ENCODE results near the gene ACACA. TPM values are rescaled to one million over a fixed set of nuclear protein-coding genes. Genes with fewer than 3 reads are reported as not detected.
A peak's percentile ranks its signal among the peaks of the same experiment; 100 is the strongest.
"Not testable (repeated sequence)": the region's sequence is repeated elsewhere in the genome, so short reads cannot be mapped to it uniquely, and the experiment has no call there.

ACACA gene
- 31.6 and 55.4 TPM in 2 replicates for total RNA-seq (2014; rRNA removed; shearing (Covaris generic))

- peak; percentile 98 for DNase-seq
- Histone ChIP-seq H3K4me3 (ENCODE audit: insufficient read depth, low read depth, low read length) (peak within 1 kb of the TSS; percentile 83), H3K36me3 (replicated peaks; ENCODE audit: control insufficient read depth, insufficient read depth, low read length) (peaks cover 3% of the 10 kb centered on the region), H3K27me3 (ENCODE audit: control insufficient read depth, insufficient read depth, low read length) (no peaks in the 10 kb centered on the region)
These were observed at the start of gene ACACA, which contains the start of gene TADA2A for GRCh38 chr17:37406635-37407461. ACACA (minus strand) TSS chr17:37406836; CDS start chr17:37406299, 537 bp downstream. TADA2A (plus strand) TSS chr17:37406886; CDS start chr17:37411366, 4,480 bp downstream.

GRCh38 chr17:37450112-37450511 is 43.5 kb upstream of the ACACA start:
- DNase-seq = no peak
- Histone ChIP-seq H3K27me3 (ENCODE audit: control insufficient read depth, insufficient read depth, low read length) (no peaks in the 10 kb centered on the region), H3K36me3 (replicated peaks; ENCODE audit: control insufficient read depth, insufficient read depth, low read length) (peaks cover 3% of the 10 kb centered on the region), H3K4me3 (ENCODE audit: insufficient read depth, low read depth, low read length) (no peak overlapping the region)

GRCh38 chr17:37447641-37448040 is 41.0 kb upstream of the ACACA start:
- no peaks in the 10 kb centered on the region for H3K27me3 ChIP-seq (ENCODE audit: control insufficient read depth, insufficient read depth, low read length)
- no peak for DNase-seq
- H3K4me3 ChIP-seq (ENCODE audit: insufficient read depth, low read depth, low read length) = no peak overlapping the region
- peaks cover 3% of the 10 kb centered on the region for H3K36me3 ChIP-seq (replicated peaks; ENCODE audit: control insufficient read depth, insufficient read depth, low read length)

GRCh38 chr17:37446027-37446426 is 39.4 kb upstream of the ACACA start:
- no peak overlapping the region for H3K4me3 ChIP-seq (ENCODE audit: insufficient read depth, low read depth, low read length)
- peaks cover 3% of the 10 kb centered on the region for H3K36me3 ChIP-seq (replicated peaks; ENCODE audit: control insufficient read depth, insufficient read depth, low read length)
- H3K27me3 ChIP-seq (ENCODE audit: control insufficient read depth, insufficient read depth, low read length) = no peaks in the 10 kb centered on the region
- no peak for DNase-seq

GRCh38 chr17:37441369-37442014 is 34.9 kb upstream of the ACACA start:
- H3K4me3 ChIP-seq (ENCODE audit: insufficient read depth, low read depth, low read length); H3K27me3 ChIP-seq (ENCODE audit: control insufficient read depth, insufficient read depth, low read length); H3K36me3 ChIP-seq (replicated peaks; ENCODE audit: control insufficient read depth, insufficient read depth, low read length); DNase-seq: not testable (repeated sequence)

- no peak for DNase-seq
- no peak overlapping the region for H3K4me3 ChIP-seq (ENCODE audit: insufficient read depth, low read depth, low read length)
- peaks cover 3% of the 10 kb centered on the region; the same call in 1 of the 2 replicates for H3K36me3 ChIP-seq (replicated peaks; ENCODE audit: control insufficient read depth, insufficient read depth, low read length)
- H3K27me3 ChIP-seq (ENCODE audit: control insufficient read depth, insufficient read depth, low read length) = no peaks in the 10 kb centered on the region
These were observed 33.8 kb upstream of the ACACA start for GRCh38 chr17:37440424-37440823.

- Histone ChIP-seq H3K27me3 (ENCODE audit: control insufficient read depth, insufficient read depth, low read length) (no peaks in the 10 kb centered on the region), H3K36me3 (replicated peaks; ENCODE audit: control insufficient read depth, insufficient read depth, low read length) (peaks cover 3% of the 10 kb centered on the region; the same call in 1 of the 2 replicates), H3K4me3 (ENCODE audit: insufficient read depth, low read depth, low read length) (no peak overlapping the region)
- DNase-seq = peak; percentile 31
These were observed 31.5 kb upstream of the ACACA start for GRCh38 chr17:37438141-37438540.

GRCh38 chr17:37432671-37433070 is 26.0 kb upstream of the ACACA start:
- H3K36me3 ChIP-seq (replicated peaks; ENCODE audit: control insufficient read depth, insufficient read depth, low read length) = no peaks in the 10 kb centered on the region
- no peaks in the 10 kb centered on the region for H3K27me3 ChIP-seq (ENCODE audit: control insufficient read depth, insufficient read depth, low read length)
- DNase-seq = no peak
- no peak overlapping the region for H3K4me3 ChIP-seq (ENCODE audit: insufficient read depth, low read depth, low read length)

- H3K4me3 ChIP-seq (ENCODE audit: insufficient read depth, low read depth, low read length) = no peak overlapping the region
- H3K36me3 ChIP-seq (replicated peaks; ENCODE audit: control insufficient read depth, insufficient read depth, low read length) = no peaks in the 10 kb centered on the region; the same call in 1 of the 2 replicates
- no peak for DNase-seq
- no peaks in the 10 kb centered on the region for H3K27me3 ChIP-seq (ENCODE audit: control insufficient read depth, insufficient read depth, low read length)
These were observed 23.5 kb upstream of the ACACA start for GRCh38 chr17:37430051-37430627.

- no peak overlapping the region for H3K4me3 ChIP-seq (ENCODE audit: insufficient read depth, low read depth, low read length)
- DNase-seq = no peak
- H3K27me3 ChIP-seq (ENCODE audit: control insufficient read depth, insufficient read depth, low read length) = no peaks in the 10 kb centered on the region
- H3K36me3 ChIP-seq (replicated peaks; ENCODE audit: control insufficient read depth, insufficient read depth, low read length) = no peaks in the 10 kb centered on the region; the same call in 1 of the 2 replicates
These were observed 22.8 kb upstream of the ACACA start for GRCh38 chr17:37429453-37429852.

- H3K36me3 ChIP-seq (replicated peaks; ENCODE audit: control insufficient read depth, insufficient read depth, low read length) = no peaks in the 10 kb centered on the region; the same call in none of the 2 replicates
- no peak for DNase-seq
- H3K4me3 ChIP-seq (ENCODE audit: insufficient read depth, low read depth, low read length) = no peak overlapping the region
- H3K27me3 ChIP-seq (ENCODE audit: control insufficient read depth, insufficient read depth, low read length) = no peaks in the 10 kb centered on the region
These were observed 22.4 kb upstream of the ACACA start for GRCh38 chr17:37429039-37429438.

- no peaks in the 10 kb centered on the region for H3K27me3 ChIP-seq (ENCODE audit: control insufficient read depth, insufficient read depth, low read length)
- H3K4me3 ChIP-seq (ENCODE audit: insufficient read depth, low read depth, low read length) = no peak overlapping the region
- no peaks in the 10 kb centered on the region; the same call in none of the 2 replicates for H3K36me3 ChIP-seq (replicated peaks; ENCODE audit: control insufficient read depth, insufficient read depth, low read length)
- no peak for DNase-seq
These were observed 18.6 kb upstream of the ACACA start for GRCh38 chr17:37425268-37425667.

- no peaks in the 10 kb centered on the region for H3K27me3 ChIP-seq (ENCODE audit: control insufficient read depth, insufficient read depth, low read length)
- H3K4me3 ChIP-seq (ENCODE audit: insufficient read depth, low read depth, low read length) = no peak overlapping the region
- DNase-seq = no peak
- H3K36me3 ChIP-seq (replicated peaks; ENCODE audit: control insufficient read depth, insufficient read depth, low read length) = no peaks in the 10 kb centered on the region; the same call in none of the 2 replicates
These were observed 16.5 kb upstream of the ACACA start for GRCh38 chr17:37422971-37423625.

- H3K36me3 ChIP-seq (replicated peaks; ENCODE audit: control insufficient read depth, insufficient read depth, low read length) = peaks cover 4% of the 10 kb centered on the region; the same call in 1 of the 2 replicates
- no peak for DNase-seq
- H3K4me3 ChIP-seq (ENCODE audit: insufficient read depth, low read depth, low read length) = no peak overlapping the region
- no peaks in the 10 kb centered on the region for H3K27me3 ChIP-seq (ENCODE audit: control insufficient read depth, insufficient read depth, low read length)
These were observed 11.2 kb upstream of the ACACA start for GRCh38 chr17:37417852-37418251.

Measured in H7 (cell line).